GM18499 (cell line): ENCODE results near the gene TEDC1.

Experiments used
- ATAC-seq: cut with Tn5 transposase; IDR thresholded peaks from one replicate; pipeline ENCODE4 v1.9.1; 2021; ENCODE audit warnings: moderate number of reproducible peaks; ENCODE audit not compliant: insufficient read depth, unreplicated experiment

TEDC1 gene

GRCh38 chr14:105456736-105457617 lies 34.1 kb upstream of the TEDC1 start:
- ATAC-seq, result no peak

GRCh38 chr14:105458010-105458409 lies 33.0 kb upstream of the TEDC1 start:
- no peak for ATAC-seq

- no peak for ATAC-seq
Measured at GRCh38 chr14:105458571-105458970, 32.5 kb upstream of the TEDC1 start.

GRCh38 chr14:105460116-105460515 lies 30.9 kb upstream of the TEDC1 start:
- ATAC-seq, result no peak

GRCh38 chr14:105460616-105461015 lies 30.4 kb upstream of the TEDC1 start:
- no peak for ATAC-seq

- no peak for ATAC-seq
Measured at GRCh38 chr14:105461903-105462302, 29.1 kb upstream of the TEDC1 start.

- ATAC-seq, result no peak
Measured at GRCh38 chr14:105464501-105464900, 26.5 kb upstream of the TEDC1 start.

GRCh38 chr14:105465209-105466031 lies 25.6 kb upstream of the TEDC1 start:
- no peak for ATAC-seq

- no peak for ATAC-seq
Measured at GRCh38 chr14:105466531-105467248, 24.4 kb upstream of the TEDC1 start.

- ATAC-seq, result no peak
Measured at GRCh38 chr14:105467249-105467941, 23.7 kb upstream of the TEDC1 start.

GRCh38 chr14:105467942-105468471 lies 23.0 kb upstream of the TEDC1 start:
- no peak for ATAC-seq

GRCh38 chr14:105468621-105469241 lies 22.3 kb upstream of the TEDC1 start:
- ATAC-seq, result no peak

- ATAC-seq, result no peak
Measured at GRCh38 chr14:105469456-105470349, 21.3 kb upstream of the TEDC1 start.

GRCh38 chr14:105470350-105471296 lies 20.4 kb upstream of the TEDC1 start:
- no peak for ATAC-seq

- no peak for ATAC-seq
Measured at GRCh38 chr14:105471297-105471821, 19.7 kb upstream of the TEDC1 start.

- ATAC-seq, result no peak
Measured at GRCh38 chr14:105471823-105472485, 19.1 kb upstream of the TEDC1 start.
